GM18526 (cell line): ENCODE measurements around the gene SLC4A3.

Source experiments
- POLR2A ChIP-seq: IDR thresholded peaks from 3 replicates; pipeline ENCODE4 v1.6.1; 2011; ENCODE audit not compliant: insufficient read length; ENCODE audit errors: extremely low read depth

SLC4A3 gene

DNA sequence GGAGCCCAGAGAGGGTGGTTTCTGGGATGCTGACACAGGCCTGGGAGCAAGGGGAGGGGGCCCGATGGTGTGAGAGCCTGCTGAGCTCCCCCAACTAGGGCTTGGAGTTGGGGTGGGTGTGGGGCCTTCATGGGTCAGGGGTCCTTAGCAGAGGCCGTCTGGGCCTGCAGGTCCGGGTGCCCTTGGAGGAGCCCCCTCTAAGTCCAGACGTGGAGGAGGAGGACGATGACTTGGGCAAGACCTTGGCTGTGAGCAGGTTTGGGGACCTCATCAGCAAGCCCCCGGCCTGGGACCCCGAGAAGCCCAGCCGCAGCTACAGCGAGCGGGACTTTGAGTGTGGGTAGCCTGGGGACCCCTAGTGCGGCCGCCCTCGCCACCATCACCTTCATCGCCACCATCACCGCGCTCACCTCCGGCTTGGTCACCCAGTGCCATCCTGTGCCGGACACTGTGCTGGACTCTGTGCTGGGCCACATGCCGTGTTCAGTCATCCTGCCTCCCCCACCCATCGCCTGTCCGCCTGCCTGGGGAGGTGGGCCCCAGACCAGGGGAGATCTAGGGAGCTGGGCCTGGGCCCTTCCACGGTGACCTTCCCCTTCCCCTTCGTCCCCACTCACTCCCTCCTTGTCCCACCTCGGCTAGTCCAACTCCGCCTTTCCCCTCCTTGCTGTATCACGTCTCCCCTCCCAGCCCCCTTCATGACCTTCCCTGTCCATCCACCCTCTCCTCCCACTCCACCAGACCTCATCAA lies 980 bp downstream of the SLC4A3 start:
- TF ChIP-seq POLR2A: no peak

DNA sequence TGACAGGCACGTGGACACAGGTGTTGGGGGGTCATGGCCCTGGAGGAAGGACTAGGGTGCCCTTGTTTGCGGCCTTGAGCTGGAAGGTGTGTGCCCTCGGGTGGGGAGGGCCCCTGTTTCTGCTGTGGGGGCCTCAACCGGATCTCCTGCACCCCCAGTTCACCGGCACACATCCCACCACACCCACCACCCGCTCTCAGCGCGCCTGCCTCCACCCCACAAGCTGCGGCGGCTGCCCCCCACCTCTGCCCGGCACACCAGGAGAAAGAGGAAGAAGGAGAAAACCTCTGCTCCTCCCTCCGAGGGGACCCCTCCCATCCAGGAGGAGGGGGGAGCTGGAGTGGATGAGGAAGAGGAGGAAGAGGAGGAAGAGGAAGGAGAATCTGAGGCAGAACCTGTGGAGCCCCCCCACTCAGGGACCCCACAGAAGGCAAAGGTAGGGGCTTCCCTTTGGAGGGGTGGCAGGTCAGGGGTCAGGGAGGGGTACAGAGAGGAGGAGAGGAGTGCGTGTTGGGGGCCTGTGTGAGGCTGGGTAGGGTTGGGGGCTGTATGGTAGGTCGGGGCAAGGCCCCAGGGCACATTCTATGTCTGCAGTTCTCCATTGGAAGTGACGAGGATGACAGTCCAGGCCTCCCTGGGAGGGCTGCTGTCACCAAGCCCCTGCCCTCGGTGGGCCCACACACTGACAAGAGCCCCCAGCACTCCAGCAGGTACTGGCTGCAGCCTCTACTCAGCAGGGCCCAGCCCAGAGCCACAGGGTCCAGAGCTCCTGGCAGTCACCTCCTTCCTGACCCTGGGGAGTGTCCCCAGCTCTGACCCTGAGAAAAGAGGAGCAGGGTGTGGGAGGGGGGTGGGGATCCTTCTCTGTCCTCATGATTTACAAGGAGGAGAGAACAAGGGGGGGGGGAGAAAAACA lies 1.8 kb downstream of the SLC4A3 start:
- TF ChIP-seq POLR2A: no peak

DNA sequence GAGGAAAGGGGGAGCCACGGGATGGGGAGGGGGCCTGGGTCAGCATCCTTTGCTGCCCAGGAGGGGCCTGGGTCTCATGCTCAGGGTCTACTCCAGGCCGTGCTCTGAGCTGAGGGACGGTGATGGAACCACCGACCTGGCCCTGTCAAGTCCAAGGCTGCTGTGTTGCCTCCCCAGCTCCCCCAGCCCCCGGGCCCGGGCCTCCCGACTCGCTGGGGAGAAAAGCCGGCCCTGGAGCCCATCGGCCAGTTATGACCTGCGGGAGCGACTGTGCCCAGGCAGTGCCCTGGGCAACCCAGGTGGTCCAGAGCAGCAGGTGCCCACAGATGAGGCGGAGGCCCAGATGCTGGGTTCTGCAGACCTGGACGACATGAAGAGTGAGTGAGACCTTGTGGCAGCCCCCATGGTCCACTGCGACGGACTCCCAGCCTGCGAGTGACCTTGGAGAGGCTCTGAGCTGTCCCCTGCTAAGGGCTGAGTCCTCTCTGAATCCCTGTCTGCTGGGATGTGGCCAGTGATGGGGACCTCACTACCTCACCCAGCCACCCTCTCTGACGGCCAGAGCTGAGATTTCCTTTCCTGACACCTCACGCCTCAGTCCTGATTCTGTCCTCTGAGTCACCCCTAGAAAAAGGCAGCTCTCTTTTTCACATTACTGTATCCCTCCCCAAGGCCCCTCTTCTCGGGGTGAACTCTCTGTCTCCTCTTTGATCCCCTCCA lies 2.7 kb downstream of the SLC4A3 start:
- no peak for TF ChIP-seq POLR2A

DNA sequence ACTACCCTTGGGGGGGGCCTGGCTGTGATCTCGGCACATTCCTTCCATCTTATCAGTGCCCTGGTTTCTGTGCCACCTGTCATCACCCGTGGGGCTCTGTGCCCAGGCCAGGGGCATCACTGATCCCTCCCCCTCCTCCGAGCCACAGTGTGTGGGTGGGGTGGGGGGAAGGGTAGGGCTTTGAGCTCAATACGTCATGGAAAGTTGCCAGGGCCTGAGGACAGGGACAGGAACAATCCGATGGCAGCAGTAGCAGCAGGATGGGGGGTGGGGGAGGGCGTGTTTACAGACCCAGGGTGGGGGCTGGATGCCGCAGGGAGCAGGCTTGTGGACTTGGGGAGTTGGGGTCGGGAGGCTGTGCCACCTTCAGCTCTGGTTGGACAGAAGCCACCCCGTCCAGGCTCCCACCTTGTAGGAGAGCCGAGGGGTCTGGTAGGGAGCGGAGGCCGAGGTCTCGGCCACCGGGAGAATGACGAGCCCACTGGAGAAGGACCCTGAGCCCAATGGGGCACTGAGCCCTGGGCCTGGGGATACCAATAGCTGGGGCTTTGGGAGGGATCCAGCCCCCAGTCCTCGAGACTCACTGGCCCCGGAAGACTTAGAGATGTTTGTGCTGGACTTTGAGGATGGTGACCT lies 3.5 kb downstream of the SLC4A3 start:
- no peak for TF ChIP-seq POLR2A

DNA sequence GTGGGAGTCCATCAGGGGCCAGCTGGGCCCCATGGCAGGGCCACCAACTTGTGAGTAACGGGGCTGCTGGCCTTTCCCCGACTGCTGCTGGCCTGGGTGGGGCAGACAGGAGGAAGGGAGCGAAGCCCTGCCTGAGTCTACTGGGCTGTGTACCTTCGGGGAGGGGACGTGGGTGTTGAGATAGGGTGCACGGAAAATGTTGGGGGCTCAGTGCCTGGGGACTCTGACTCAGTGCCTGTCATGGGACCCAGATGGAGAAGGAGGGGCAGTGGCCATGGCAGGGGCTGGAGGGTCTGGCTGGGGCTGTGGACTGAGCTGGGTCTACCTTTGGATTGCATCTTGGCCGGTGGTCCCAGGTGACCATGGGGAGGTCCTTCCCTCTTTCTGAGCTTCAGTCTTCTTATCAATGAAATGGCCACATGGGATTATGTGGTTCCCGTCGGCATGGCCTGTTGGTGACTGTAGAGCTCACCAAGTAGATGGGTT lies 4.0 kb downstream of the SLC4A3 start:
- TF ChIP-seq POLR2A: no peak

DNA sequence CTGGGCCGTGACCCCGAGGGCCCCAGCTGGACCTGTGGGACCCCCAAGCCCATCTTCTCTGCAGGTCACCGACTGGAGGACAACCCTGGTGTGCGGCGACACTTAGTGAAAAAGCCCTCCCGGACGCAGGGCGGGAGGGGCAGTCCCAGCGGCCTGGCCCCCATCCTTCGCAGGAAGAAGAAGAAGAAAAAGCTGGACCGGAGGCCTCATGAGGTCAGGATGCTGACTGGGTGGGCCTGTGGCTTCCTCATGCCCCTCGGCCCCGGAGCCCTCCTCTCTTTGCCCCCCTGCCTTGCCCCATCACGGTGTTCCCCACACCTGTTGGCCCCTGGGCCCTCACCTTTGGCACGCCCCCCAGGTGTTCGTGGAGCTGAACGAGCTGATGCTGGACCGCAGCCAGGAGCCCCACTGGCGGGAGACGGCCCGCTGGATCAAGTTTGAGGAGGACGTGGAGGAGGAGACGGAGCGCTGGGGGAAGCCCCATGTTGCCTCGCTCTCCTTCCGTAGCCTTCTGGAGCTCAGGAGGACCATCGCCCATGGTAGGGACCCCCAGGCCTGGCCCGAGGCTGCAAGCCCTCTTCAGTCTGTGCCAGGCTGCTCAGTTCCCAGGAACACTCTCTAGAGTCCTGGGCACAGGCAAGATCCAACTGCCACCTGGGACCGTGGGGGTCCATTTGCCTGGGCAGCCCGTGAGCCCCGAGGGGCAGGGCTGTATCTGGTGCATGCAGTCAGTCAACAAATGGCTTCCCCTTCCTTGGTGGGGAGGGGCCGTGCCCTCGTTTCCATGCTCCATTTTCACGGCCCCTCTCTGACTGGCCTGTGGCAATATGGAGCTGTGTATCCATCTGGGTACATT lies 4.7 kb downstream of the SLC4A3 start:
- no peak for TF ChIP-seq POLR2A

- no peak for TF ChIP-seq POLR2A
Measured at GRCh38 chr2:219632760-219633105, 5.3 kb downstream of the SLC4A3 start.

DNA sequence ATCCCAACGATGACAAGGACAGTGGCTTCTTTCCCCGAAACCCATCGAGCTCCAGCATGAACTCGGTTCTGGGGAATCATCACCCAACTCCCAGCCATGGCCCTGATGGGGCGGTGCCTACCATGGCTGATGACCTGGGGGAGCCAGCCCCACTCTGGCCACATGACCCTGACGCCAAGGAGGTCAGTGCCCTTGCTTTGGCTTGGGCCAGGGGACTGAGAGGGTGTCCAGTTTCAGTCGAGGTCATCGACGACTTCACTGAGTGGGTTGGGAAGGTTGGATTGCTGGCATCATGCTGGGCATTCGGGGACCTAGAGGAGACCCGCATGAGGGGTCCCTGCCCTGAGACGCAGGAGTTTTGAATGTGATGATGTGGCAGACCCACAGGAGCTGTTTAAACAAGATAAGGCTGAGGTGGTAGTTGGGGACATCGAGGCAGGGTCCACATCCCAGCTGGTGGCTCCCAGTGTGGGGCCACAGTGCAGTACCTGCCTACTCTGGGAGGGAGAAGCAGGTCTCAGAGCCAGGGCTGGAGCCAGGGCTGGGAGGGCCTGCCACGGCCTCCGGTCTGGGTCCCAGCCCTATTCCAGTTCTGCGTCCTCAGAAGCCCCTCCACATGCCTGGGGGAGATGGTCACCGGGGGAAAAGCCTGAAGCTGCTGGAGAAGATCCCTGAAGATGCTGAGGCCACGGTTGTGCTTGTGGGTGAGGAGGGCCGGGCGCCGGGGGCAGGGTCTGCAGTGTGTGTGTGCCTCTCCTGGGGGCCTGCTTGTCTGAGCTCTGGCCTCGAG lies 6.0 kb downstream of the SLC4A3 start:
- no peak for TF ChIP-seq POLR2A

DNA sequence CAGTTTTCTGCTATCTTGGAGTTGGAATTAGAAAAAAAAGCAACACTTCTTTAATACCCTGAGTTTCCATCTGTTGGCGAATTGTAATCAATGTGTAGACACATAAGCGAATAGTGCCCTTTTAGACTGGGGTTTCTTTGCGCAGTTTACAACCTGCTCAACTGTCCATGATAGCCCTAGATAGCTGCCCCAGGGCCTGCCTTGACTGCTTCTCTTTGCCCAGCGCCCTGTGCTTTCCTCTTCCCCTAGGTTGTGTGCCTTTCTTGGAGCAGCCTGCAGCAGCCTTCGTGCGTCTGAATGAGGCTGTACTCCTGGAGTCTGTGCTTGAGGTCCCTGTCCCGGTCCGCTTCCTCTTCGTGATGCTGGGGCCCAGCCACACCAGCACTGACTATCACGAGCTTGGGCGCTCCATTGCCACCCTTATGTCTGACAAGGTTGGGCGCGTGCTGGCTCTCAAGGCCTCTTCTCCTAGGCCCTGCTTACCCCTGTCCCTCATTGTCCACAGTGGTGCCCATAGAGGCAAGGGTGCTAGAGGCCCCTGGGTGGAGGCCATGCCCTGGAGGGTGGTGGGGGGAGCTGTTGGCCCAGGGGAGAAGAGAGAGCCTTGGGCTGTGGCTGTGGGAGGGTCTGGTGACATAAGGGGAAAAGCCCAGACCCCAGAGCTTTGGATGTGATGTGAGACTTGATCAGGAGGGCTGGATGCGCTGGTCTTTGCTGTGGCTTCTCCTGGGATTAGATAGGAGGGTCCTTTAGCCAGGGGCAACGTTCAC lies 6.9 kb downstream of the SLC4A3 start:
- no peak for TF ChIP-seq POLR2A

- TF ChIP-seq POLR2A: no peak
Measured at GRCh38 chr2:219634951-219635751, 7.7 kb downstream of the SLC4A3 start.

- no peak for TF ChIP-seq POLR2A
Measured at GRCh38 chr2:219636144-219636915, 8.9 kb downstream of the SLC4A3 start.
